GM21786 (cell line): ENCODE data around the gene BCL7C.
A peak's percentile ranks its signal among the peaks of the same experiment; 100 is the strongest.
"Not testable (repeated sequence)": the region's sequence is repeated elsewhere in the genome, so short reads cannot be mapped to it uniquely, and the experiment has no call there.

Experiments used
- ATAC-seq: cut with Tn5 transposase; IDR thresholded peaks from one replicate; pipeline ENCODE4 v1.9.1; 2021; ENCODE audit not compliant: unreplicated experiment

The BCL7C gene

GRCh38 chr16:30893744-30894539 is at the start of gene BCL7C:
Gene BCL7C, minus strand, starts transcription at chr16:30894077. Its CDS starts 133 bp downstream, at chr16:30893944.
- peak; percentile 77 for ATAC-seq

- ATAC-seq, result no peak
Measured at GRCh38 chr16:30942426-30942806, 48.5 kb upstream of the BCL7C start.

- peak; percentile 85 for ATAC-seq
Measured at GRCh38 chr16:30941600-30942425, 47.9 kb upstream of the BCL7C start.

GRCh38 chr16:30939571-30939970 is 45.7 kb upstream of the BCL7C start:
- ATAC-seq, result not testable (repeated sequence)

- ATAC-seq, result no peak
Measured at GRCh38 chr16:30937692-30938091, 43.8 kb upstream of the BCL7C start.

GRCh38 chr16:30934827-30935557 is 41.1 kb upstream of the BCL7C start:
- ATAC-seq, result no peak

GRCh38 chr16:30931068-30931650 is 37.3 kb upstream of the BCL7C start:
- ATAC-seq, result no peak

- no peak for ATAC-seq
Measured at GRCh38 chr16:30930160-30930571, 36.3 kb upstream of the BCL7C start.

- ATAC-seq, result no peak
Measured at GRCh38 chr16:30929167-30929566, 35.3 kb upstream of the BCL7C start.

- ATAC-seq, result no peak
Measured at GRCh38 chr16:30928390-30928789, 34.5 kb upstream of the BCL7C start.

- ATAC-seq, result no peak
Measured at GRCh38 chr16:30927789-30928378, 34.0 kb upstream of the BCL7C start.

GRCh38 chr16:30926937-30927788 is 33.3 kb upstream of the BCL7C start:
- ATAC-seq, result no peak

GRCh38 chr16:30925995-30926811 is 32.3 kb upstream of the BCL7C start:
- no peak for ATAC-seq

- ATAC-seq, result no peak
Measured at GRCh38 chr16:30925632-30925987, 31.7 kb upstream of the BCL7C start.

- no peak for ATAC-seq
Measured at GRCh38 chr16:30924913-30925631, 31.2 kb upstream of the BCL7C start.

GRCh38 chr16:30924076-30924912 is 30.4 kb upstream of the BCL7C start:
- no peak for ATAC-seq

GRCh38 chr16:30923554-30924075 is 29.7 kb upstream of the BCL7C start, which contains the start of gene FBXL19:
Gene FBXL19, plus strand, starts transcription at chr16:30923572. Its CDS starts 2,183 bp downstream, at chr16:30925755.
- ATAC-seq, result no peak
